Gastroesophageal sphincter (tissue), 3 donors: ENCODE data around the gene GPC3.

Experiments
- CTCF ChIP-seq, 4 experiments: fragments of 200-600 bp in 2 of 4; fragments of 450-650 bp in 2 of 4; sonication (generic) in 1 of 4; IDR thresholded peaks; one replicate each; pipeline ENCODE4 v1.5.1; 2017 to 2019; ENCODE audit warnings: antibody characterized with exemption in 4 of 4, mild to moderate bottlenecking in 2 of 4, moderate library complexity in 2 of 4
- EP300 ChIP-seq: sonication (generic); formaldehyde crosslinking; IDR thresholded peaks from one replicate; pipeline ENCODE4 v1.6.1; 2017; ENCODE audit warnings: antibody characterized with exemption, mild to moderate bottlenecking
- POLR2A ChIP-seq, 2 donors: fragments of 450-650 bp; IDR thresholded peaks; one replicate each; pipeline ENCODE4 v1.6.1; 2017; ENCODE audit warnings: antibody characterized with exemption in 2 of 2, mild to moderate bottlenecking in 2 of 2, moderate library complexity in 1 of 2
- POLR2AphosphoS5 ChIP-seq: sonication (generic); formaldehyde crosslinking; IDR thresholded peaks from one replicate; pipeline ENCODE4 v1.6.1; 2017; ENCODE audit warnings: antibody characterized with exemption

DNA sequence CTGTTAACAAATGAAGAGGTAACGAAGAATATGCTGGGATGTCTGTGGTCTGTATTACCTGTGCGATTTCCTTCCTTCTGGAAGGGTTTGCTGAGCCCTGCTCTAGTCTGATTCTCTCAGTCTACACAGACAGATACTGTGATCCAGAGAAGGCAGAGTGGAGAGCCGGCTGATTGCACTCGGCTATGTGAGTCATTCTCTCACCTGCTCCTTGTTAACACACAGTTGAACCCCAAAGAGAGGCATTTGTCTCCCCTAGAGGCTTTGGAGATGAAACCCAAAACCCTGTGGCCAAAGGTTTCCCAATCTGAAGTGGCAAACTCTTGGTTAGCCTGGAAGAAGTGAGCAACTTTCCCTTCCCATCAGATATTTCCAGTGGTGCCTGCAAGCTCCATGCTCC lies 492.0 kb downstream of the GPC3 start:
- TF ChIP-seq CTCF (IDR thresholded peaks at IDR 0.05) (no peak), POLR2A (IDR thresholded peaks at IDR 0.05) (no peak), POLR2AphosphoS5 (no peak), EP300 (no peak)
